ENCODE data around the gene ANKRD30B. TPM values are rescaled to one million over a fixed set of nuclear protein-coding genes. Genes with fewer than 3 reads are reported as not detected.
"Not testable (repeated sequence)": the region's sequence is repeated elsewhere in the genome, so short reads cannot be mapped to it uniquely, and the experiment has no call there.

Gene ANKRD30B
- total RNA-seq, 2 experiments from 2014 or later: not detected

GRCh38 chr18:14867988-14868387 is 120.0 kb downstream of the ANKRD30B start:
- H3K9me3 ChIP-seq (ENCODE audit: control insufficient read depth in 1 of 2, insufficient read depth in 1 of 2, low read length in 2 of 2); CTCF ChIA-PET; H3K4me1 ChIP-seq (ENCODE audit: insufficient read depth, low read length); H3K27ac Mint-ChIP-seq; H3K4me3 Mint-ChIP-seq; POLR2A ChIA-PET; H3K4me3 ChIP-seq (ENCODE audit: low read length); H3K27me3 ChIP-seq (ENCODE audit: control insufficient read depth in 1 of 2, insufficient read depth in 2 of 2, low read length in 2 of 2); H3K36me3 Mint-ChIP-seq (ENCODE audit: low read depth); H3K9me3 Mint-ChIP-seq; intact Hi-C loops (cut with DNase I, micrococcal nuclease); ATAC-seq (ENCODE audit: poor library complexity); DNase-seq; H3K36me3 ChIP-seq (ENCODE audit: insufficient read depth, low read length); H3K27ac ChIP-seq (ENCODE audit: low read depth in 1 of 2, low read length in 2 of 2); H3K4me1 Mint-ChIP-seq (ENCODE audit: low read depth); H3K27me3 Mint-ChIP-seq: not testable (repeated sequence)

DNA sequence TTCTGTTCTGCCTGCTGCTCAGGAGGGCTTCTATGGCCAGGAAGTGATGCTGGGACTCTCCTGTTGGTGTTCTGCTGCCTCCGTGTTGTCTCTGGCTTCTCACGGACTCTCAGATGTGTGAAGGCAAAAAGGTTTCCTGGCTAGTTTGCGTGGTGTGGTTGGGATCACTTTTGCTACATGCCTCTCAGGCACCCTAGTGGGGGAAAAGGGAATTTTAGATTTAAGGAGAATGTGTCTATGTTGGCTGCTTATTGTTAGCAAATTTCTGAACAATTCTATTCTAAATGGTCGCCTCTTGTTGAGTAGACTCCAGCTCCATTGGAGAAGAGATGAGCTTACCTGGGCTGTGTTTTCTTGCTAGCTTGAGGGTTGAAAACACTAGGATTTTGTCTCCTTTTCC is 120.9 kb downstream of the ANKRD30B start:
- H3K9me3 Mint-ChIP-seq; H3K4me3 ChIP-seq (ENCODE audit: low read length); H3K36me3 Mint-ChIP-seq (ENCODE audit: low read depth); H3K36me3 ChIP-seq (ENCODE audit: insufficient read depth, low read length); H3K4me1 ChIP-seq (ENCODE audit: insufficient read depth, low read length); H3K27me3 Mint-ChIP-seq; POLR2A ChIA-PET; H3K4me3 Mint-ChIP-seq; H3K27ac ChIP-seq (ENCODE audit: low read depth in 1 of 2, low read length in 2 of 2); intact Hi-C loops (cut with DNase I, micrococcal nuclease); DNase-seq; CTCF ChIA-PET; H3K27me3 ChIP-seq (ENCODE audit: control insufficient read depth in 1 of 2, insufficient read depth in 2 of 2, low read length in 2 of 2); H3K27ac Mint-ChIP-seq; H3K4me1 Mint-ChIP-seq (ENCODE audit: low read depth); H3K9me3 ChIP-seq (ENCODE audit: control insufficient read depth in 1 of 2, insufficient read depth in 1 of 2, low read length in 2 of 2); ATAC-seq (ENCODE audit: poor library complexity): not testable (repeated sequence)

- H3K9me3 ChIP-seq (ENCODE audit: control insufficient read depth in 1 of 2, insufficient read depth in 1 of 2, low read length in 2 of 2); intact Hi-C loops (cut with DNase I, micrococcal nuclease): not testable (repeated sequence)
Observed at GRCh38 chr18:14878826-14879225, 130.9 kb downstream of the ANKRD30B start.

DNA sequence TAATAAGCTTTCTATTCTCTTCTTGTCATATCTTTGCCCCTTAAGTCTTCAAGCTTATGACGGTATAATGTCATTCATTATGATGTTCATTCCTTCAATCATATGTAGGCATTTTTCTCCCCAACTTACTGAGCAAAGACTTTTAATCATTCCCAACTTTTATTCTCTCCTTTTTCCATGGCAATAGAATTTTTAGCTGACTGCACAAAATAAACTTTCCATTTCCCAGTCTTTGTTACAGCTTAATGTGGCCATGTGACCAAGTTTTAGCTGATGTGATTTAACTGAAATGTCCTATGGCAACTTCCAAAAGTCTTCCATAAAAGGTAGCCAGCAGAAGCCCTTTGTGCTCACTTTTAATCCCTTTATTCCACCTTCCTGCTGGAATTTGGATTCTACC is 152.5 kb downstream of the ANKRD30B start:
- intact Hi-C loops (cut with DNase I, micrococcal nuclease): no loop called here
- Mint-ChIP-seq H3K4me1 (ENCODE audit: low read depth) (no peaks in the 10 kb centered on the region), H3K9me3 (no peaks in the 10 kb centered on the region), H3K27ac (no peak overlapping the region), H3K36me3 (ENCODE audit: low read depth) (no peaks in the 10 kb centered on the region), H3K27me3 (no peaks in the 10 kb centered on the region), H3K4me3 (no peak overlapping the region)
- H3K4me1 ChIP-seq (ENCODE audit: insufficient read depth, low read length): no peaks in the 10 kb centered on the region
- ChIA-PET CTCF (no interaction called here), POLR2A (no interaction called here)
- H3K27me3 ChIP-seq (ENCODE audit: control insufficient read depth in 1 of 2, insufficient read depth in 2 of 2, low read length in 2 of 2): no peaks in the 10 kb centered on the region
- no peak for DNase-seq
- no peak overlapping the region for H3K27ac ChIP-seq (ENCODE audit: low read depth in 1 of 2, low read length in 2 of 2)
- no peaks in the 10 kb centered on the region for H3K36me3 ChIP-seq (ENCODE audit: insufficient read depth, low read length)
- no peak for ATAC-seq (ENCODE audit: poor library complexity)
- H3K9me3 ChIP-seq (ENCODE audit: control insufficient read depth in 1 of 2, insufficient read depth in 1 of 2, low read length in 2 of 2): peaks cover 0 to 3% of the 10 kb centered on the region in 2 experiments
- no peak overlapping the region for H3K4me3 ChIP-seq (ENCODE audit: low read length)
- TF ChIP-seq, protein P1, sequence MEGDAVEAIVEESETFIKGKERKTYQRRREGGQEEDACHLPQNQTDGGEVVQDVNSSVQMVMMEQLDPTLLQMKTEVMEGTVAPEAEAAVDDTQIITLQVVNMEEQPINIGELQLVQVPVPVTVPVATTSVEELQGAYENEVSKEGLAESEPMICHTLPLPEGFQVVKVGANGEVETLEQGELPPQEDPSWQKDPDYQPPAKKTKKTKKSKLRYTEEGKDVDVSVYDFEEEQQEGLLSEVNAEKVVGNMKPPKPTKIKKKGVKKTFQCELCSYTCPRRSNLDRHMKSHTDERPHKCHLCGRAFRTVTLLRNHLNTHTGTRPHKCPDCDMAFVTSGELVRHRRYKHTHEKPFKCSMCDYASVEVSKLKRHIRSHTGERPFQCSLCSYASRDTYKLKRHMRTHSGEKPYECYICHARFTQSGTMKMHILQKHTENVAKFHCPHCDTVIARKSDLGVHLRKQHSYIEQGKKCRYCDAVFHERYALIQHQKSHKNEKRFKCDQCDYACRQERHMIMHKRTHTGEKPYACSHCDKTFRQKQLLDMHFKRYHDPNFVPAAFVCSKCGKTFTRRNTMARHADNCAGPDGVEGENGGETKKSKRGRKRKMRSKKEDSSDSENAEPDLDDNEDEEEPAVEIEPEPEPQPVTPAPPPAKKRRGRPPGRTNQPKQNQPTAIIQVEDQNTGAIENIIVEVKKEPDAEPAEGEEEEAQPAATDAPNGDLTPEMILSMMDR (IDR thresholded peaks at IDR 0.05): no peak

More at GRCh38 chr18:14878826-14879225, 130.9 kb downstream of the ANKRD30B start:
- H3K4me3 Mint-ChIP-seq; H3K27ac Mint-ChIP-seq; CTCF ChIA-PET; H3K4me1 ChIP-seq (ENCODE audit: insufficient read depth, low read length); ATAC-seq (ENCODE audit: poor library complexity); H3K36me3 ChIP-seq (ENCODE audit: insufficient read depth, low read length); H3K36me3 Mint-ChIP-seq (ENCODE audit: low read depth); H3K27me3 ChIP-seq (ENCODE audit: control insufficient read depth in 1 of 2, insufficient read depth in 2 of 2, low read length in 2 of 2); POLR2A ChIA-PET; H3K27ac ChIP-seq (ENCODE audit: low read depth in 1 of 2, low read length in 2 of 2); H3K4me1 Mint-ChIP-seq (ENCODE audit: low read depth); DNase-seq; H3K4me3 ChIP-seq (ENCODE audit: low read length); H3K9me3 Mint-ChIP-seq; H3K27me3 Mint-ChIP-seq: not testable (repeated sequence)

Small RNA genes lying within 50 kb of the gene (microRNA-seq; reads per million reads assigned to microRNA genes)
- not detected for gene MIR3156-2 (ENCODE audit: borderline microRNAs expressed, borderline replicate concordance)

Other genes starting within 250 kb of the ANKRD30B start
- gene POTEC, start 204.6 kb upstream of the ANKRD30B start, total RNA-seq: not detected

All from CD4-positive, alpha-beta T cell (primary cell).